Hippocampal formation (tissue), 2 donors: Measurements from ENCODE around the gene RTBDN.

ENCODE experiments used
- DNase-seq, 2 donors: peaks; one replicate each; lab custom pipeline; 2025; lab: John Stamatoyannopoulos, UW

The RTBDN gene

GRCh38 chr19:12792051-12792852, 42.1 kb downstream of the RTBDN start:
- DNase-seq, result peak; percentile 29 to 46

GRCh38 chr19:12791345-12792050, 42.9 kb downstream of the RTBDN start, which contains the start of gene JUNB:
JUNB (plus strand) TSS chr19:12791486; CDS start chr19:12791772, 286 bp downstream.
- peak; percentile 95 to 98 for DNase-seq

- peak; percentile 42 to 44 for DNase-seq
Measured at GRCh38 chr19:12790628-12791344, 43.6 kb downstream of the RTBDN start.

- DNase-seq, result peak; percentile 89 to 94
Measured at GRCh38 chr19:12789904-12790619, 44.3 kb downstream of the RTBDN start.

GRCh38 chr19:12789098-12789903, 45.1 kb downstream of the RTBDN start:
- DNase-seq, result peak in 1 of 2 donors; percentile 12

GRCh38 chr19:12788682-12789097, 45.7 kb downstream of the RTBDN start:
- DNase-seq, result peak in 1 of 2 donors; percentile 52

GRCh38 chr19:12788042-12788681, 46.2 kb downstream of the RTBDN start:
- no peak for DNase-seq

GRCh38 chr19:12787458-12787857, 46.9 kb downstream of the RTBDN start:
- DNase-seq, result no peak

- no peak for DNase-seq
Measured at GRCh38 chr19:12786952-12787351, 47.4 kb downstream of the RTBDN start.

GRCh38 chr19:12786141-12786870, 48.1 kb downstream of the RTBDN start:
- DNase-seq, result peak; percentile 45 to 56

- DNase-seq, result peak; percentile 17 to 37
Measured at GRCh38 chr19:12785431-12786031, 48.8 kb downstream of the RTBDN start.

GRCh38 chr19:12784871-12785430, 49.4 kb downstream of the RTBDN start:
- no peak for DNase-seq

- DNase-seq, result no peak
Measured at GRCh38 chr19:12784394-12784870, 49.9 kb downstream of the RTBDN start.

- no peak for DNase-seq
Measured at GRCh38 chr19:12783849-12784393, 50.5 kb downstream of the RTBDN start.

- DNase-seq, result no peak
Measured at GRCh38 chr19:12783291-12783848, 51.0 kb downstream of the RTBDN start.

GRCh38 chr19:12782424-12783290, 51.7 kb downstream of the RTBDN start:
- peak; percentile 74 to 75 for DNase-seq

- no peak for DNase-seq
Measured at GRCh38 chr19:12782174-12782423, 52.3 kb downstream of the RTBDN start.
